NCI-H345 treated with DMSO at 0.1 percent for 48 hours (cell line): ENCODE data around the gene TEX13D.

Source experiments
- DNase-seq: peaks from one replicate; lab custom pipeline; 2025; ENCODE audit not compliant: unreplicated experiment; lab: John Stamatoyannopoulos, UW

The TEX13D gene

GRCh38 chrX:124347242-124347641 lies 14.8 kb downstream of the TEX13D start:
- DNase-seq = no peak

GRCh38 chrX:124348182-124348581 lies 15.7 kb downstream of the TEX13D start:
- no peak for DNase-seq

- no peak for DNase-seq
Measured at GRCh38 chrX:124348885-124349453, 16.5 kb downstream of the TEX13D start.

- DNase-seq = no peak
Measured at GRCh38 chrX:124354648-124355047, 22.2 kb downstream of the TEX13D start.

- DNase-seq = no peak
Measured at GRCh38 chrX:124358800-124359383, 26.4 kb downstream of the TEX13D start.

- DNase-seq = no peak
Measured at GRCh38 chrX:124362072-124362471, 29.6 kb downstream of the TEX13D start.

GRCh38 chrX:124362761-124363160 lies 30.3 kb downstream of the TEX13D start:
- DNase-seq = no peak

- no peak for DNase-seq
Measured at GRCh38 chrX:124369722-124370121, 37.3 kb downstream of the TEX13D start.

- no peak for DNase-seq
Measured at GRCh38 chrX:124373348-124373747, 40.9 kb downstream of the TEX13D start.

- no peak for DNase-seq
Measured at GRCh38 chrX:124378643-124379042, 46.2 kb downstream of the TEX13D start.

GRCh38 chrX:124383354-124383753 lies 50.9 kb downstream of the TEX13D start:
- no peak for DNase-seq

- no peak for DNase-seq
Measured at GRCh38 chrX:124386401-124386800, 53.9 kb downstream of the TEX13D start.
